ENCODE results near the gene PFDN2.
"Not testable (repeated sequence)": the region's sequence is repeated elsewhere in the genome, so short reads cannot be mapped to it uniquely, and the experiment has no call there.

Gene PFDN2

GRCh38 chr1:161079436-161080110, 38.3 kb downstream of the PFDN2 start:
- DNase-seq, result no peak

- no peak for DNase-seq
Measured at GRCh38 chr1:161077426-161077825, 40.4 kb downstream of the PFDN2 start.

GRCh38 chr1:161076410-161076809, 41.4 kb downstream of the PFDN2 start:
- DNase-seq, result no peak

DNA sequence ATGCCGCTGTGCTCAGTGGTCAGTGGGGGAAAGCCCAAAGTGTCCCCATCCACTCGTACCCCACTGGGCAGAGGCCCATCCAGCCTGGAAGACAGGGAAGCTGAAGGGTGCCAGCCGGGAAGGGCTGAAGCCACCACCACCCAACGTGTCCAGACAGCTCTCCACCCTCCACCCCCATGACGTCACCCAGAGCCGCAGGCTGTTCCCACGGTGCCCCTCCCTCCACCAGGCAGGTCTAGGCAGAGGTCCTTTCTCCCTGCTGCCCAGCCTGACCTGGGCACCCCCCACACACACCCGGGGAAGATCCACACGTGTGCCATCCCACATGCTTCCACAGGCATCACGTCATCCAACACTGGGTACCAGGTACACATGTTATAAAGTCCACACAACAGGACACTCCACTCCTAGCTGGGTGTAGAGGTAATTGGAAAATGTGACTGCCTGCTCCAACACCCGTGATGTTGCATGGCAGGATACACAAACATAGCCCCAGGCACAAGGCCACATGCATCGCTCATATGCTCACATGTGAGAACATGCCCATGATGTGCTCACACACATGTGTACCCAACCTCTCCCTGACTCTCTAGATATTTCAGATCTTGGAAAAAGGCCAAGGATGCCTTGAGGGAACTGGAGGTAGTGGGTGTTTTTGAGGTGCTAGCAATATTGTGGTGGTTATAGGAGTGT, 43.0 kb downstream of the PFDN2 start:
- DNase-seq, result no peak

DNA sequence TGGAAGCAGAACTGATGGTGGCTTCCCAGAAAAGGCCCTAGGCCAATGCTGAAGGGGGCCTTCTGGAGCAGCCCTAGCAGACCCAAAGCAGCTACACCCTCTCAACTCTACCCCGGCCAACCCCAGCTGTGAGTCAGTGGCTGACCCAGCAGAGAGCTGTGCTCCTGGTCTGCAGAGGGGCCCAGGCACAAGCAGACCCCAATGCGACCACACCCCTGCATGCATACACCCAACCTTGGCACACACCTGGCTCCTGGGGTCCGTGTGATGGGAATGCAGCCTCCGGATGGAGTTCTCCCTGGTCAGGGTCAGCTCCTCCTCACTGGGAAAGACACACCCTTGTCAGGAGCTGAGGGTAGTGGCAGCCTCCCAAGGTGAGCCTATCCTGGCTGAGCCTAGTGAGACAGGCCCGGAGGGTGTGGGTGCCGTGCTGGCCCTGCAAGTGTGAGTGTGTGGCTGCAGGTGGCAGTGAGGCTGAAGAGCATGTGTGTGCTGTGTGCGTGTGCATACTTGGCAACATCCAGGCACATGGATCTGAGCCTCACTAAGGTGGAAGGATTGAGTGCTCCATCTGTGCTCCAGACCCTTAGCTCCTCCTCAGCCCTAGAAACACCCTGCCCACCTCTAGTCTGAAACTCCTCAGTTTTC, 44.2 kb downstream of the PFDN2 start:
- no peak for DNase-seq

DNA sequence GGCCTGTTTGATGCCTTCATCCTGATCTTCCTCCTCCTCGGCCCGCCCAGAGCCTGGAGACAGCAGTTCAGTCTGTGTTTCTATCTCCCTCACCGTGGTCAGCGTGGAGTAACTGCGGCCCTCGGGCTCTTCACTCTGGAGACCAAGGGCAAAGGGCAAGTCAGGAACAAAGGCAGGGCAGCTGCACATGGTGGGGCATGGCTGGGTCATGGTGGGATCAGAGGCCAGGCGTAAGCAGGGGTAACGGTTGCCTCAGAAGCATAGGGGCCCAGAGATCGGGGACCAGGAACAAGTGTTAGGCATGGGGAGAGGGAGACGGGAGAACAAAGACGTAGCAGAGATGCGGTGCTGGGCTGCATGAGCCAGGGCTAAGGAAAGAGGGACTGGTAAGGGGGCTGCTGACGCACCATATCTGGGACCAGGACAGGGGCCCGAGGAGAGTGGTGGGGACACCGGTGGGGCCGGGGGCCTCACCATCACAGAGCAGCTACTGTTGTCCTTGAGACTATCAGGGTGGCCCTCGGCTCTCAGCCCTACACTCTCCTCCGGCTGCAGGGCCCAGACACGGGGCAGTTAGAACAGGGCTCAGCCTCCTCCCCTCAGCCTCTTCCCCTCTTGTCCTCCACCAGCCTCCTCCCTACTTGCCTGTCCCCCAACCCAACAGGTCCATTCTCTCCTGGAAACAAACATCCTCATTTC, 44.9 kb downstream of the PFDN2 start:
- DNase-seq, result no peak

GRCh38 chr1:161071886-161072371, 45.9 kb downstream of the PFDN2 start:
- peak; percentile 29 for DNase-seq

DNA sequence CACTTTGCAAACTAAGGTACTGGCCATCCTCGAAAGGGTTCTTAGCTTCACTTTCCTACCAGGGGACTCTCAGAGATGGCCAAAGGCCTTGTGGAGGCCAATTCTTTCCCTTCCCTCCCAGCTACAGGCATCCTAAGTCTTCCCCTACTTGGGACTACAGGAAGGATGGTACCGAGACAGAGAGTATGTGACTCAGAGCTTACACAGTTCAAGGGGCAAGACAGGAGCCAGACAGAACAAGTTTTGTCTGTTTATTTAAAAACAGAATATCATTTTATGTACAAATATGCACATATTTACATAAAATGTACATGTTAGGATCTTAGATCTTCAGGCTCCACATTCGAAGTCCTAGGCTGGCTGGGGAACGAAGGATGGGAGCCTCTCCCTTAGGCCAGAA, 47.1 kb downstream of the PFDN2 start:
- no peak for DNase-seq

DNA sequence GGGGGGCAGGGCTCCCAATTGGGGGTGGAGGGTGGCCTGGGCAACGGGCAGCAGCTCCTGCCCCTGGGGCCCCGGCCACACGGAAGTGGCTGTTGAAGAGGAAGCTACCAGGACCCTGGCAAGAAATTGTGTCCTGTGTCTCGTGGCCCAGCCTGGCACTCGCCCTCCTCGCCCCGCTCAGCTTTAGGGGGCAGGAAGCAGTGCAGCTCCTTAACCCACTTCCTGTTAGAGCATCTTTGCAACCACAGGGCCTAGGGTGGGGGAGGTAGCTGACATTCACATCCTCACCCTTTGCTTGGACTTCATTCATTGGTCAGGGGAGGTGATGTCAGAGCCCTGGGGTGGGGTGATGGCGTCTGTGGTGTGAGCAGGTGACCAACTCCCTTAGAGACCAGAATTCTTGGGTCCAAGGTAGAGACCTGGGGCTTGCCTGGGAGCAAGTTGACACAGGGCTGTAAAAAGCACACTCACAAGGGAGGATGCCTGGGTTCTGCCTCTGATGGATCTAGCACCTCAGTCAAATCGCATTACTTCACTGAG, 48.0 kb downstream of the PFDN2 start, which contains the start of gene ARHGAP30:
Gene ARHGAP30 (minus strand): TSS at position 161 of the 540 bp plus-strand sequence. CDS start 267 bp downstream, outside the sequence.
- no peak for DNase-seq

- DNase-seq, result no peak
Measured at GRCh38 chr1:161069241-161069640, 48.6 kb downstream of the PFDN2 start.

GRCh38 chr1:161068306-161069234, 49.3 kb downstream of the PFDN2 start:
- no peak for DNase-seq

DNA sequence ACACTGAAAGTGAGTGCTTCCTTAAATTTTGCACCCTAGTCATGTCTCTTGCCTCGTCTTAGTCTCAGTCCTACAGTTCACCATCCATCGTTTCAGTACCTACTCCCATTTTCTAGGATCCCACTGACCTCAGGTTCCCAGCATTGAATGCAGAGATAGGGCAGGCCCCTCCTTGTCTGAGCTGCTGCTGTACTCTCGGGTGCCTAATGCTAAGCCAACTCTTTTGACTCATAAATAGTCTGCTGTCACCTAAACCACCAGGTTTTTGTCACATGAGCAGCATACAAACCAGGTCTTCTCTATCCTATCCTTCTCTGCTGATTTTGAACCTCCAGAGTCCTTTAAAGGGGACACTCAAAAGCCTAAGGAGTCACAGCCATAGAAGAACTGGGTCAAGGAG, 51.1 kb downstream of the PFDN2 start:
- no peak for DNase-seq

DNA sequence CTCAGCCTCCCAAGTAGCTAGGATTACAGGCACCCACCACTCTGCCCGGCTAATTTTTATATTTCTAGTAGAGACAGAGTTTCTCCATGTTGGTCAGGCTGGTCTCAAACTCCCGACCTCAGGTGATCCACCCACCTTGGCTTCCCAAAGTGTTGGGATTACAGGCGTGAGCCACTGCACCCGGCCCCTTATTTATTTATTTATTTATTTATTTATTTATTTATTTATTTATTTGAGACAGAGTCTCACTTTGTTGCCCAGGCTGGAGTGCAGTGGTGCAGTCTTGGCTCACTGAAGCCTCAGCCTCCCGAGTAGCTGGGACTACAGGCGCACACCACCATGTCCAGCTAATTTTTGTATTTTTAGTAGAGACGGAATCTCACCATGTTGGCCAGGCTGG, 52.2 kb downstream of the PFDN2 start:
- DNase-seq, result not testable (repeated sequence)

- not testable (repeated sequence) for DNase-seq
Measured at GRCh38 chr1:161063936-161064335, 53.9 kb downstream of the PFDN2 start.

GRCh38 chr1:161061419-161061818, 56.4 kb downstream of the PFDN2 start:
- no peak for DNase-seq

DNA sequence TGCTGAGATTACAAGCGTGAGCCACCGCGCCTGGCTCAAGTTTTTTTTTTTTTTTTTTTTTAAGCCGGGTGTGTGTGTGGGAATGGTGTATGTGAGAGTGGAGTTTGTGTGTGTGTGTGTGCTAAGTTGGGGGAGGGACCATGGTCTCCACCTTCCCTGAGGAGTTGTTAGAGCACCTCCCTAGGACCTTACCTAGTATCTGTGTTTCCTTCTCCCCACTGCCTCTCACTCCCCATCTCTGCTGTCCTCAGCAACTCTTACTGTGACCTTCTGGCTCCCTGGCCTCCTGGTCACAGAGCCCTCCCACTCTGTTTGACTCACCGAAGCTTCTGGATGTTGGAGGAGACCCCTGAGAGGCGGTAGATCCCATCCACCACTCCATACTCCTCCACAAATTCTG, 58.5 kb downstream of the PFDN2 start:
- DNase-seq, result no peak

DNA sequence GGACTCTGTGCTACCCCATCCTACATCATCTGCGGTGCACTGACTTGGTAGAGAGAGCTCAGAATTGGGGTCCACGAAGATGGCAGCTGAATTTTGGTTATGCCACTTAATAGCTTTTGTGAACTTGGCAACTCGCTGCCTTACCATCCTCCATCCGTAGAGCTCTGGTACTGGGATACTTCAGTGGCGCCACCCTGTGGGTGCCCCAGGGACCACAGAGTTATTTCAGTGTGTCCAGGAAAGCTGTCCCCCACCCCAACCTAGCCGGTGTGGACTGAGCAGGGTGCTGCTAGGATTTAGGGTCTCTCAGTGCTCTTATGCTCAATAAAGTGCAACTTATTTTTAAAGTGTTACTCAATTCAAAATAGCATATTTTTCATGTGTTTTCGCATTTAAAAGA, 63.0 kb downstream of the PFDN2 start:
- no peak for DNase-seq

DNA sequence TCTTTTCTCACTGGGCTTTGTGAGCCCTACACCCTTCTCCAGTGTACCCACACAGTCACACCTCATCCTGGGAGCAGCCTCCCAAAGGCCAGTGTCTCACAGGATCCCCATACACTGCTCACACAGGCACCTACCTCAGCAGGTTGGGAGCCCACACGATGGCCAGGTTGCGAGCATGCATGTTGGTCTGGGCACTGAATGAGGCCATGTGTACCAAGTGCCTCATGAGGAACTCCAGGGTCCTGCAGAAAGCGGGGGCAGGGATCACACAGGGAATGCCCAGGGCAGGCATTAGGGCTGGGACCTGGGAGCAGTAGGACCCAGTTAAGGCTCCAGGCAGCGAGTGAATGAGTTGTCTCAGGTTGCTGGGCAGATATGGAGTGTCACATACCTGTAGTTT, 63.6 kb downstream of the PFDN2 start:
- DNase-seq, result no peak

DNA sequence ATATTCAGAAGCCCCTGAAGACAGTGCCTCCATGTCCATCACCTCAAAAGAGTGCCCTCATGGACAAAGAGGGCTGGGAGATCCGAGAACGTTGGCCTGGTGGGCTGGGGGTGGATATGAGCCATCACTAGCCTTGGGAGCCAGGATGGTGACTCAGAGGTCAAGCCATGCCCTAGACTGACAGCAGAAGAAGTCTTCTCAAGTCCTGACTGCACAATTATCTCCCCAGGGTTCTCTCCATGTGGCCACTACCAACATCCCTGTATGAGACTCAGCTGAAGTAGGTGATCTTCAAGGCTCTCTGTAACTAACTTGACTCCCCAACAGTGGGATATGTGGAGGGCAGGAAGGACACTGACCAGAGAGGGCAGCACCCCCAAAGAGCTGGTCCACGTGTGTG, 64.9 kb downstream of the PFDN2 start:
- no peak for DNase-seq

- no peak for DNase-seq
Measured at GRCh38 chr1:161051219-161051618, 66.6 kb downstream of the PFDN2 start.

Data from fibroblast of skin of right quadriceps (primary cell).